Cardiac fibroblast (primary cell): Measurements from ENCODE around the gene DAPK2.
"Not testable (repeated sequence)": the region's sequence is repeated elsewhere in the genome, so short reads cannot be mapped to it uniquely, and the experiment has no call there.

Source experiments
- DNase-seq, 2 donors: peaks; one replicate each; pipeline versions ENCODE4 v3.0.0 to v3.0.0-alpha.2; 2010; ENCODE audit warnings: low read depth in 2 of 2
- H3K4me3 ChIP-seq, 2 donors: replicated peaks in 1 of 2; 1 replicate in 1 of 2; 2 replicates in 1 of 2; pipeline ENCODE4 v1.5.1; 2011; ENCODE audit warnings: low read depth in 2 of 2, low read length in 2 of 2, mild to moderate bottlenecking in 2 of 2, moderate library complexity in 1 of 2
- CTCF ChIP-seq: IDR thresholded peaks from one replicate; pipeline ENCODE4 v1.5.1; 2011; ENCODE audit warnings: low read depth, mild to moderate bottlenecking, low read length, inconsistent platforms

Gene DAPK2

GRCh38 chr15:64089543-64090280 is 43.4 kb upstream of the DAPK2 start:
- H3K4me3 ChIP-seq: no peak overlapping the region
- TF ChIP-seq CTCF: no peak
- DNase-seq: no peak

- DNase-seq: no peak
- H3K4me3 ChIP-seq: no peak overlapping the region
- TF ChIP-seq CTCF: no peak
Observed at GRCh38 chr15:64082757-64083156, 36.5 kb upstream of the DAPK2 start.

GRCh38 chr15:64073496-64073895 is 27.2 kb upstream of the DAPK2 start:
- not testable (repeated sequence) for DNase-seq

GRCh38 chr15:64072812-64073211 is 26.5 kb upstream of the DAPK2 start:
- no peak for TF ChIP-seq CTCF
- no peak overlapping the region for H3K4me3 ChIP-seq
- DNase-seq: no peak

More at GRCh38 chr15:64073496-64073895, 27.2 kb upstream of the DAPK2 start:
- H3K4me3 ChIP-seq: not testable (repeated sequence)

- no peak for DNase-seq
- H3K4me3 ChIP-seq: no peak overlapping the region
- no peak for TF ChIP-seq CTCF
Observed at GRCh38 chr15:64071931-64072765, 25.9 kb upstream of the DAPK2 start.

- H3K4me3 ChIP-seq: no peak overlapping the region
- TF ChIP-seq CTCF: no peak
- peak; percentile 88 to 89 for DNase-seq
Observed at GRCh38 chr15:64070965-64071851, 24.9 kb upstream of the DAPK2 start.
